GM18517 (cell line): ENCODE data around the gene BCORL1.

Source experiments
- ATAC-seq: cut with Tn5 transposase; IDR thresholded peaks from one replicate; pipeline ENCODE4 v1.9.1; 2021; ENCODE audit warnings: mild to moderate bottlenecking, moderate library complexity; ENCODE audit not compliant: unreplicated experiment

BCORL1 gene

DNA sequence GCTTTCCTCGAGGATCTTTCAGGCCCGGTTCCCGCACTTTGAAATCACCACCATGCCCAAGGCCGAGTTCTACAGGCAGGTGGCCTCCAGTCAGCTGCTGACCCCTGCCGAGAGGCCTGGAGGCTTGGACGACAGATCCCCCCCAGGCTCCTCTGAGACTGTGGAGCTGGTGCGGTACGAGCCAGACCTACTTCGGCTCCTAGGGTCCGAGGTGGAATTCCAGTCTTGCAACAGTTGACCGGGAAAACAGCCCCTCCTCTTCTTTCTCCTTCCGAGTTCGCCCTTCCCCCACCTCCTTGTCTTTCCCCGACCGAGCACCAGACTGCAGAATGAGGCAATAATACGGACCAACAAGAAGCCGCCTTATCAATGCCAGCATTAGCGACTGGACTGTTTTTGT, 73.5 kb downstream of the BCORL1 start:
- no peak for ATAC-seq

DNA sequence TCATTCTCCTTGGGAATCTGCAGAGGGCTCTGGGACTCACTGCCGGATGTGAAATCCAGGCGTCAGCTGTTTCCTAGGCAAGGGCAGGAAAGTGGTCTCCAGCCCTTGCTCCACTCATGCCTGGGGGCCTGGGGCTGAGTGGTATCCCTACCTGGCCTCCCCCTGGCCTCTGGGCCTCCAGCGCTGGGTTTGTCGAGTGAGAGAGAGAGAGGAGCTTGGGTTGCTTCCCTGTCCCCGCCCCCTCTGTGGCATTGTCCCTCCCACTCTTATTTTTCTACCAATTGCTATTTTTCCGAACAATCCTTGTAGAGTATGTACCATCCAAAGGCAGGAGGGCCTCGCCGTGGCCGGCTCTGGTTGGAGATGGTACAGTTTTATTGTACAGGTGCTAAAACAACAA, 74.8 kb downstream of the BCORL1 start:
- no peak for ATAC-seq

DNA sequence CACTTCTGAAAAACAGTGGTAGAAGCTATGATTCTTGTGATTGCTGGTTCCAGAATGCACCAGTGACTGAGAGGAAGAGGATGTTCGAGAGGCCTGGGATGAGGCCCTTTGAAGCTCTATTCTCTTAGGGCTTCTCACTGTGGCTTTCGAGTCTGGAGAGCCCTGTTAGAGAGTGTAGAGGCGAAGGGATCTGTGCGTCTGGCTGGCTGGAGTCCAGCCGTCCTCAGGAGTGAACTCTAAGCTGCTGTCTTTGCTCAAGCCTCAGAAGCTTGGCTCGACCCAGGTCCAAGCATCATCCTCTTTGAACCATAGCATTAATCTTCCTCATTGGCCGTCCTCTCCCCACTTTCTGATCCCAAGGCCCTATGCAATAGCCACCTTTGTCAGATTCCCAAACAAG, 76.2 kb downstream of the BCORL1 start:
- no peak for ATAC-seq

DNA sequence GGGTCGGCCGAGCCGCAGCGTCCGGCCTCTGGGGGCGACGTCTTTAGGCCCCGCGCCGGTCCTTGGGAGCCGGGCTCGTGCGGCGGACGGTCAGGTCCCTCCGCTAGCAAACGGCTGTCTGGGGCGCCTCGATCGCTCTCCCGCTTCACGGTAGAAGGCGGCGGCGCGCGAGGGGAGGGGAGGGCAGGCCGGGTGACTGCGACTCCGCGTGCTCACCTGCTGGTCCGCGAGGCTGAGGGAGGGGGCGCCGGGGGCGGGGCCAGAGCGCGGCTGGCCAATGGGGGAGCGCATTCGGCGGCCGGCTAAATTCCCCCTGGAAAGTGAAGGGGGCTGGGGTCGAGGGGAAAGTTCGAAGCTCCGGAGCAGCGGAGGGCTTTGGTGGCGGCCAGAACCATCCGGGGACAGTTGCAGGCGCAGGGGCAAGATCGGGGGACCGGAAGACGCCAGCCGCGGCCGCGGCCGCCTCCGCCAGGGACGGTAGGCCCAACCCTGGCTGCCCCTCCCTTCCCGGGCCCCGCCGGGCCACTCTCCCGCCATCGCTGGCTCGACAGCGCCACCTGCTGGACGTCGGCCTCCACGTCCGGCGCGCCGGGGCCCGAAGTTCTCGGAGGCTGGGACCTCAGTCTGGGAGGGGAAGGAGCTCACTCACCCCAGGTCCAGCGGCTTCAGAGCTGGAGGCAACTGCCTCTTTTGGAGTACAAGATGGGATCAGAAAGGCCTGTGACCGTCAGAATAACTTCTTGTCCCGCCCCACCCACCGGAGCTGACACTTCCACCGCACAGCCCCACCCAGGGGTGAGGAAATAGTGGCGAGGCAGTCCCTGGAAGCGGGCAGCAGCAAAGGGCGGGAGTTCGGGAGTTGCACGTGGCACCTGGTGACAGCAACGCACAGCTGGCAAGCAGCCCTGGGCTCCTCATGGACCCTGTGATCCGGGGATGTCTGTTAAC, 78.0 kb downstream of the BCORL1 start:
- ATAC-seq, result peak; percentile 81

DNA sequence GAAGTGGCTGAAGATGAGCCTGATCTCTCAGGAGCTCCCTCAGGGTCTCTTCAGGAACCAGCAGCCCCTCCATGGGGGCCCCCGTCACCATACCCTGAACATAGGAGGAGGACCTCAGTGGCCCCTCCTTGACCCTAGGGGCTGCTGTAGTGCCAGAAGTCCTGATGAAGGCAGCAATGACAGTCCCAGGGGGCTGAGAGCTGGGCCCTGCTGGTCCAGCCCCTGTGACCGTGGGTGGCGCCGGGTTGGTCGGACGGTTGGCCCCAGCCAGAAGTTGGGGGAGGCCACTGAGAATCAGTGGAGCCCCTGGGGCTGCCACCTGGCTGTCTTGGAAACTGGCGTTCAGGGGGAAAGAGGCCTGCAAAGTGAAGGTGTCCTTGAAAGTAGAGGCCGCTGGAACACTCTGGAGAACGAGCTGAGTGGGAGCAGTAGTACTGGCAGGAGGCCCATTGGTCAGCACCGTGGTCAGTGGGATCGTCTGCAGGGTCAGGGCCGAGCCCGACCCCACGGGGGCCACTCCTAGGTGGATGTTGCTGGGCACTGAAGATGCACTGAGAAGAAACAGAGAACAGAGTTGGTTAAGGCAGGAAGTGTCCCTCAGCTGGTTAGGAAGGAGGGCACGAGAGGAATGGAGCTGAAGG, 84.7 kb downstream of the BCORL1 start:
- ATAC-seq, result no peak

DNA sequence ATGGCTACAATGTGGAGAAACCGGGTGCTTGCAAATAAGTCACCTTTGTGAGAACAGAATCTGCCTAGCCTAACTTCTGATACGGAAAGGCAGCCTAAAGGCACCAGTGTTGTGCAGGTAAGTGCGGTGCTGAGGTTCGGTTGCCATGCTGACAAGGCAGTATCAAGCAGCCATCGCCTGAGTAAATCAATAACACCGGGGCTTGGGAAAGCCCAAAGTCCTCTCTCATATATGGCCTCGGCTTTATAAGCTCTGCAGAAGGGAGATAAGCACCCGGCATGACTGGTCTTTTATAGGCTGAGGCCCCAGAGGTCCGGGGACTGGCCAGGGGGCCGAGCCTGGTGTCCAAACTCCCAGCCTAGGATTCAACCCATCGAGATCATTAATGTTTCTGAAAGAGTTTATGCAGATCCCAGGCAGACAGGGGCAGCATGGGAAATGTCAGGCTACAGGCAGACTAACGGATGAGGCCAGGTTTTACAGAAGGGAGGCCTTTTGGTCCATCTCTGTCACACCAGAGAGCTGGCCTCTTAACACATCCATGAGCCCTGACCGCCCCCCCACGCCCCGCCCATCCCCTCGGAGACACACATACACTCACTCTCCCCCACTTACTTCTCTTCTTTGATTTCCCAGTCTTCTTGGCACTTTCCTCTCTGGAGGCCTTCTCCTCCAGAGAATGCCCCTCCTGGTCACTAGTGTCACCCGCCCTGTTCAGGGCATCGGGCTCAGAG, 89.3 kb downstream of the BCORL1 start:
- ATAC-seq, result no peak

DNA sequence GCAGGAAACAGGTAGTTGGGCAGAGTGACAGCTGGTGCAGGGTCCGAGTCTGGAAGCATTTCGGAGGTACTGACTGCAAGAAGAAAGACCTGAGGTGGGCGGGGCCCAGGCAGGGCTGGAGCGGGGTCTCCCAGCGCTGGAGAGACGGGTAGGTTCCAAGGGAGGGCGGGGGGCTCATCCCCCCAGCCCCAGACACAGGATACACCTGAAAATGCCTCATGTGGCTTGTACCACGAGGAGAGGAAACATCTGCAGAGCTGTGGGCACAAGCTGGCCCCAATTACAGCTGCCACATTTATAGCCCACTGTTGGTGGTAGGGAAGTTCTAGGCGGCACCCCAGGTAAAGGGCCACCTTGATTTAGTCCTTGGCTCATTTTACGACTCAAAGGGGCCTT, 89.9 kb downstream of the BCORL1 start:
- ATAC-seq, result no peak

DNA sequence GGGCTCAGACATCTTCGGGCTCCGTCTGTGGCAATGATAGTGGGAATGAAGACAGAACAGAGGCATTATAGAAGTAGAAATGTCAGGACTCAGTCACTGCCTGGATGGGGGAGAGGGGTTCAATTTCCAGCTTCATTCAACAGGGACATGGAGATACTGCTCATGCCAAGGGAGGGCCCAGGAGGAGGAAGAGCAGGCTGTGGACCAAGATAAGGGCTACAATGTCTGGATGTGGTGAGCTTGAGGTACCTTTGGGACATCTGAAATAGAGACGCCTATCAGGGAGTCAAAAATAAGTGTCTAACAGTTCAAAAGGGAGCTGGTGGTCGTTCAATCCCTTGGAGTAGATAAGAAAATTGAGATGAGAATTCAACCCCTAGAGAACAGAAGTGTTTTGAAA, 93.3 kb downstream of the BCORL1 start:
- no peak for ATAC-seq

DNA sequence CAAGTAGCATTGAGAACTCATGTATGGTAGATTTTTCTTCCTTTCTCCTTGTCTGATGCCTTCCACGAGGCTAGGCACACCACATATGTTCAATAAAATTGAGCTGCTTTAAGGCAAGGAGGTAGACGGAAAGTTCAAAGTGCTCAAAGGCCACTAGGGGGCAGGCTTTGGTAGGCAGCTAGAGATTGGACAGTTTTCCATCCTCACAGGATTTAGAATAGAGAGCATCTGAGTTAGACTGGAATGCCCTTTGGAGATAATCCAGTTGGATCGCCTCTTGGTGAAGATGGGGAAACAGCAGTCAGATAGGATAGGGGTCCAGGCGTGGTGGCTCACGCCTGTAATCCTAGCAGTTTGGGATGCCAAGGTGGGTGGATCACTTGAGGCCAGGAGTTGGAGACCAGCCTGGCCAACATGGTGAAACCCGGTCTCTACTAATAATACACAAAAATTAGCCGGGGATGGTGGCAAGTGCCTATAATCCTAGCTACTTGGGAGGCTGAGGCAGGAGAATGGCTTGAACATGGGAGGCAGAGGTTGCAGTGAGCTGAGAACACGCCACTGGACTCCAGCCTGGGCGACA, 97.5 kb downstream of the BCORL1 start:
- ATAC-seq, result peak; percentile 32

DNA sequence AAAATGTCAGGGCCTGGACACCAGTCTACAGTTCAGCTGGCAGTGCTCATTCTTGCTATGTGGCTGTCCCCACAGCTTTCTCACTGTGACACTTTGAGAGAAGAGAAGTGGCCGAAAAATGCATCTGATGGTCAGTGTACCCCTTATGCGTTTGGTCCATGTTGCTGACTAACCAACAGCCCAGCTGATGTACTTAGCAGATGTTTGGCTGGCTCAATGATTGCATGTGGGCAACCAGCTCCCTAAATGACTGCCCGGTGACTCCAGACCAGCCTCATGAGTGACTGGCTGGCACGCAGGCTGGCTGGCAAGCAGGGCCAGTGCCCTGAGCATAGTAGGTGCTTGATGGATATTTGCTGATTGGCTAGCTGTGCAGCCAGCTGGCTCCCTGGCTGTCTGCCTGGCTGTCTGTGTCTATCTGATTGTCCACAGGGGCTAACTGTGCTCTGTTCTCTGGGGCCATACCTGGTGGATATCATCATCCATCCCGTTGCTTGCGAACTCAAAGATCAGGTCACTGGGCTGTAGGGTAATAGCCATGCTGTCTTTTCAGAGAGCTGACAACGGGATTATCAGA, 98.4 kb downstream of the BCORL1 start:
- no peak for ATAC-seq

DNA sequence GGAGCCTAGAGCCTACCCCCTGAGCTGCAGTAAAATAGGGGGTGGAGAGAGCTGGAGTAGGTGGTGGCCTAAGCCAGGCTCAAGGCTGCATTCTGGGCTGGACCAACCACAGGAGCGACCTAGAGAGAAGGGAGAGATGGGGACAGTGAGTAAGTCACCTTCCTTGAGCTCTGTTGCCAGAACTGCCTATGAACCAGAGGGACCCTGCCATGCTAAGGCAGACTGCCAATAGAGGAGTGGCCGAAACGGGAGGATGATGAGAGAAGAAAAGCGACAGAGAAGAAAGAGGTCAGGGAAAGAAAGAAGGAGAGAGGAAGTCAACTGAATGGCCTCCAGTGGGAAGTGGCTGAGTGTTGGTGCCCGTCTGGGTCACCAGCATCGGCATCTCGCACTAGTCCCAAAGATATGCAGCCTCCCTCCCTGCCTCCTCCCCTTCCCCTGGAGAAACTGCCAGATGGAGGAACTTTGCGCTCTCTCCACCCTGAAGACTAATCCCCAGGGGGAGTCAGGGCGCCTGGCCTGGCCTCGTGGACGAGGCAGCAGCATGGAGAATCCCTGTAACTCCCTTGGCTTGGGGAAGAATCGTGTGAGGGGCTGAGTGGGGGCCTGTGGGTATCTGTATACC, 99.1 kb downstream of the BCORL1 start:
- ATAC-seq, result no peak

DNA sequence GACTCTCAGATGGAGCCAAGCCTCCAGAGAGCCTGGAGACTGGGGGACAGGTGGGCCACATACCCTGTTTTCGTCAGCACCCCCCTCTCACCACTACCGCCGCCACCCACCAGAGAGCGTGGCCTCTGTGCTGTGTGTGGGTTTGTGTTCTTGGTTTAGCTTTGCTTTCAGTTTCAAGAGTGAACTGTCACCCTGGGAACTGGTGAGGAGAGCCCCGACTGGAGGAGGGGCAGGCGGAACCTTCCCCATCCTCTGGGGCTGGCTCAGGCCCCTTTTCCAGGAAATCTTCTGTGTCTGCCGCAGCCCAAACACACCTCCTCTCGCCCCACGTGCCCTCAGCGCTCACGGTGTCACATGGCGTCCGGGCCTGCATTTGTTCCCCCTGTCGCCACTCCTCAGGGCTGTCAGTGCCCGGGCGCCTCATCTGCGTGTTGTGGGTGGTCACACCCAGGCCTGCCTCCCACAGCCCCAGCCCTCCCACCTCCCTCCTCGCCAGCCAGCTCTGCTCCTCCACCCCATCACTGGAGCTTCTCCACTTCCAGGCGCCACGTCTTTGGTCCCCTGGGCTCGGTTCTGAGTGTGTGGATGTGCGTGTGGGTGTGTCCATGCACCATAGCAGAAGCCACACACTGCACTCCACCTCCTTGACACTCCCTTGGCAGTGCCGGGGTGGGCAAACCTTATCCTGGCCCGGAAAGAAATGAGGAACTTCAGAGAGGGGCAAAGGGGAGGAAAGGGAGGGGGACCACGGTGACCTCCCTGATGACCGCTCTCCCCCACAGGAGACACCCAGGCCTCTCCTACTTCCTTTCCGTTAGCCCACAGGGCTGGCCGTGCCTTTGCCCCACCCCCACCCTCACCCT, 100.0 kb downstream of the BCORL1 start:
- peak; percentile 68 for ATAC-seq

DNA sequence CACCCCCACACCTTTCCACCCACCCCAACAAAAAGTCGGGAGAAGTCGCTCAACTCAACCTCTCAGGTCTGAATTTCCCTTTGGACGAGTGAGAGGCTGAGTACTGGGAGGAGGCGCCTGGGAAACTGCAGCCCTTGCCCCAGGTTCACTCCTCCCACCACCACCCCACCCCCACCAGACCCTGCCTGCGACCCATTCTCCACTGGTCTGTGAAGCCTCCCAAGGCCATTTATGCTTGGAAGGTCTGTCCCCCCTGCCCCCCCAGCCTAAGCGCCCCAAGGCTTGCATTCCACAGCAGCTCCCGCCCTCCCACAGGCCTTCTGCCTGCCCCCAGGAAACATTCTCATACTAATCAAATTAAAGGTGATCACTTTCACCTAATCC, 100.7 kb downstream of the BCORL1 start:
- ATAC-seq, result no peak

DNA sequence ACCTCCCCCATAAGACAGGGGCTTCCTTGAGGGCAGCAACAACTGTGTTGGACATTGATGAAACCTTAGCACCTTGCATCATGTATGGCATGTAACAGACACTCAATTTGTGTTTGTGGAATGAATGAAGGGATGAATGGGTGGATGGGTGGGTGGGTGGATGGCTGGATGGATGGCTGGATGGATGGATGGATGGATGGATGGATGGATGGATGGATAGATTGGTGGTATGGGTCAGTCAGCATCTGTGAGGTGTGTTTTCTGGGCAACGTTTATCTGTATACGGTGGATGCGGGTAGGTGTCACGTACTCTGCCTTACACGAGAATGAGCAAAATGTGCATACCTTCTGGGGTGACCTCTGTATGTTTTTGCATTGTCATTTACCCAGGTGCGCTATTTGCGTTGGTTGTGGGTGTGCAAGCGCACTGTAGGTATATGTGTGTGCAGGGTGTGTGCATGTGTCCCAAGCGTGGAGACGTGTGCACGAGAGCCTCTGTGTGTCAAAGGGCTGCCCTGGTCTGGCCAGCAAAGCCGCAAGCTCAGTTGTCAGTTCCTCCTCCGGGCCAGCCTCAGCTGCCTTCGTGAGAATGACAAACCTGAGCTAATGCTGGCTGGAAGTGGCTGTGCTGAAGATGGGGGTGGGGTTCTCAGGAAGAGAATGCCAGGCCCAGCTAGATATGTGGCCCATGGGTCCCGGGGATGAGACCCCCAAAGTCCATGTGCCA, 101.4 kb downstream of the BCORL1 start:
- ATAC-seq, result no peak

DNA sequence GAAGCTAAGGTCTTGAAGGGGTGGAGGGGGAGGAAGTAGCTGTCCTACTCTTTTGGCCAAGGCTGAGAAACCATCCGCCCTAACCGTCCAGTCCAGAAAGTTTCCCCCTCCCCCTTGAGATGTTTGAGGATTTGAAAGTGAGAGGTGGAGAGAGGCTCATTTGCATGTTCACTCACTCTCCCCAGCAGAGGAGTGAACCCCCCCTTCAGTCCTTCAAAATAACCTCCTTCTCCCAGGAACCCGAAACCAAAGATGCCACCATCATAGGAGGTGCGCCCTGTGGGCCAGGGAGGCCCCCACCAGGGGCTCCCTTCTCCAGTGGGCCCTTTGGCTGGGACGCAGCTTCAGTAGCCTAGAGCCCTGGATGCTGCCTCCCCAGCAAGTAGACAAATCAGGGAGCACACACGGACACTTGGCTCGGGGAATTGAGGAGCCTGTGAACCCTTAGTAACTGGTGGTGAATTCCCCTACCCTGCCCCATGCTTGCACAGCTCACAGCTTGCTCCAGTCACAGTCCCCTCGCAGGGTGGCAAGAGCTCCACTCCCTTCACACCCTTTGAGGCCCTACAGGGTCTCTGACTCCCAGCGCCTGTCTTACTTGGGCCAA, 102.3 kb downstream of the BCORL1 start:
- peak; percentile 35 for ATAC-seq

DNA sequence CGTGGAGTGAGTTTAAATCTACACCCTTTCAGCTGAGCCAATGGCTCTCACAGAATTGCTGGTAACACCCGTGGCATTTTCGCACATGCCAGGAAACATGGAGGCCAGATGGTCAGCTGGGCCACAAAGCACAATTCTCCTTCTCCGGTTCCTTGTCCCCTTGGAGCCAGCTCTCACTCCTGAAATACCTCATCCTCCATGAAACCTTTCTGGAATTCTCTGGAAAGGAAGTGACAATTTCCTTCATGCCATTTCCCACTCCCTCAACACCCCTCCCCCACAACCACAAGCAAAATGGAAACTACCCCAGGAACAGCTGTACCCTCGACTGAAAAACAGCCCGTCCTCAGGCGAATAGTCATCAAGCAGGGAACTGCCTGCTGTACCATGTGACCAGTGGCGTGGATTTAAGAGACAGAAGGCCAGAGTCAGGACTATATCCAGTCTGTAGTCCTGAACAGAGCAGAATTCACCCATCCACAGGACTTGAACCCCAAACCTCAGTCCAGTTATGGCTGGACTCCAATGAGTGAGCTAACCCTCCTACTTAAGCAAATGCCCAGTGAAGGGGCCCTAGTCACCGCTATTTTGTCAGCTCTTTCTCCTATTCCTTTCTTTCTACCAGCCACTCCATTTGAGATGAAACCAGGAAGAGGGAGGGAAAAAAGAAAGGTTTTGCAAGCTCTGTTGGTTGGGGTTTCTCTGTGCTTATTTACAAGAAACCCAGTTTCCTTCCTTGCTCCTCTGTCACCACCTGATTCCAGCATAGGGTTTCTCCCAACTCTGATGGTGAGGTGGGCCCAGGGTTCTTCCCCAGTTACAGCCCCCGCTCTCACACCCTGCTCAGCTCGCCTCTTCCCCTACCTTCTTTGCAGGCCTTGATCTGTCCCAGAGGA, 103.4 kb downstream of the BCORL1 start:
- no peak for ATAC-seq

DNA sequence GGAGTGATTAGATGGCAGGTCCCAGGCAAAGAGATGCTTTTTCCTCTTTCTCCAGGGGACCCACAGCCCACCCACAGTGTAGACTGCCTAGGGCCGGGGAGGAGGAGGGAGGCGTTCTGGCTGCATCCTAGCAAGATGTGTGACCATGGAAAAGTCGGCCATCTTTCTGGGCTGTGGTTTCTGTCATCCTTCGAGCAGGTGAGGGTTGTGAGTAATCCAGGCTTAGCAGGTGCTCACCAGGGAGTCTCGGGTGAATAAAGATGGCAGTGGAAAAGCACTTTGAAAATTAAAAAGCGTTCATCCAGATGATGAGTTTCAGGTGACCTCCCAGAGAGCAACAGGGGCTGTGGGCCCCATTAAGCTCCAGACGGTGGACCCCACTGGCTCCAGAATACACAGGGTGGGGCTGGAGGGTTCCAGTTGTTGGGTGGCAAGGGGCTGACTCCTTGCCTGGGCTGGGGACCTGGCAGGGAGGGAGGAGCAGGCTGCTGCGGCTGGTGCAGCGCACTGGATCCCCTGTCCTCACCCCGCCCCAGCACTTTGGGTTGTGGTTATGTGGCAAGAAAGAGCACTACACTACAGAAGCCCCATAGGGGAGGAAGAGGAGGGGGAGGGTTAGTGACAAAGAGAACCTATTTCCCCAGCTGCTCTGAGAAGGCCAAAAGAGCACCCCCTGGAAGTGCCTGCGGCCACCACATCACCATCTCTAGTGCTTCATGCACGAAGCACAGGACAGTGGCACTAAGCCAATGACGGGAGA, 104.2 kb downstream of the BCORL1 start:
- peak; percentile 43 for ATAC-seq
